GM12801 (cell line): Measurements from ENCODE around the gene GIPC2.

Source experiments
- TF ChIP-seq, protein P1 (sequence below): IDR thresholded peaks from one replicate; pipeline ENCODE4 v1.5.1; 2011; ENCODE audit warnings: control low read depth; ENCODE audit not compliant: insufficient read length; ENCODE audit errors: extremely low read depth

GIPC2 gene

DNA sequence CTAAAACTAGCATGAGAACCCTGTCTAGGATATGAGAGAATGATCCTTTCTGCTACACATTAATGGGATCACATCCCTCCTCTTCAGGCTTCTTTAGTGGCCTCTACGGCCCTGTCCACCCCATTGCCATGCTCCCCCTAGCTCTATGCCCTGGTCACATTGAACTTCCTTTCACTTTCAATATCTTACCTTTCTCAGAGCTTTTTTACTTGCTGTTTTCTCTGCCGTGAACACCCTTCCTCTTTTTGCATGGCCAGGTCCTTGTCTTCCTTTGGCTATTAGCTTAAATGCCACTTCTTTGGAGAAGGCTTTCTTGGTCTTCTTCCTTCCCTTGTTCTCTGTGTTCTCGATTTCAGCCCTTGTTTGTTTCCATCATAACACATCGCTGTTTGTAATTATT, 97.4 kb downstream of the GIPC2 start:
- TF ChIP-seq, protein P1, sequence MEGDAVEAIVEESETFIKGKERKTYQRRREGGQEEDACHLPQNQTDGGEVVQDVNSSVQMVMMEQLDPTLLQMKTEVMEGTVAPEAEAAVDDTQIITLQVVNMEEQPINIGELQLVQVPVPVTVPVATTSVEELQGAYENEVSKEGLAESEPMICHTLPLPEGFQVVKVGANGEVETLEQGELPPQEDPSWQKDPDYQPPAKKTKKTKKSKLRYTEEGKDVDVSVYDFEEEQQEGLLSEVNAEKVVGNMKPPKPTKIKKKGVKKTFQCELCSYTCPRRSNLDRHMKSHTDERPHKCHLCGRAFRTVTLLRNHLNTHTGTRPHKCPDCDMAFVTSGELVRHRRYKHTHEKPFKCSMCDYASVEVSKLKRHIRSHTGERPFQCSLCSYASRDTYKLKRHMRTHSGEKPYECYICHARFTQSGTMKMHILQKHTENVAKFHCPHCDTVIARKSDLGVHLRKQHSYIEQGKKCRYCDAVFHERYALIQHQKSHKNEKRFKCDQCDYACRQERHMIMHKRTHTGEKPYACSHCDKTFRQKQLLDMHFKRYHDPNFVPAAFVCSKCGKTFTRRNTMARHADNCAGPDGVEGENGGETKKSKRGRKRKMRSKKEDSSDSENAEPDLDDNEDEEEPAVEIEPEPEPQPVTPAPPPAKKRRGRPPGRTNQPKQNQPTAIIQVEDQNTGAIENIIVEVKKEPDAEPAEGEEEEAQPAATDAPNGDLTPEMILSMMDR: no peak

DNA sequence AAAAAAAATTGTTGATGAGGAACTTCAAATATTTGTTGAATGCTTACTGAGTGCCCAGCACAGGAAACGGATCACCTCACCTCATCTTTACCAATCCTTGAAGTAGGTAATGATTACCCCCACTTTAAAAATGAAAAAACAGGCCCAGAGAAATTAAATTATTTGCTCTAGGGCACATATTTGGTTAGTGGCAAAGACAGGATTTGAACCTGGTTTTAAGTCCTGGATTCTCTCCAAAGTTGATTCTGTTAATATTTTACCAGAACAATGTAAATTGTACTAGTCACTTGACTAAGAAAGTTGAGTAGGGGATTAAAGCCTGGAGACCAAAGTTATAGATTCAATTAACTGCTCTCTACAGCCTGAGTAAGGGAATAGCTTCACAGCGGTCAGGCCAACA, 97.9 kb downstream of the GIPC2 start:
- TF ChIP-seq, protein P1: no peak

DNA sequence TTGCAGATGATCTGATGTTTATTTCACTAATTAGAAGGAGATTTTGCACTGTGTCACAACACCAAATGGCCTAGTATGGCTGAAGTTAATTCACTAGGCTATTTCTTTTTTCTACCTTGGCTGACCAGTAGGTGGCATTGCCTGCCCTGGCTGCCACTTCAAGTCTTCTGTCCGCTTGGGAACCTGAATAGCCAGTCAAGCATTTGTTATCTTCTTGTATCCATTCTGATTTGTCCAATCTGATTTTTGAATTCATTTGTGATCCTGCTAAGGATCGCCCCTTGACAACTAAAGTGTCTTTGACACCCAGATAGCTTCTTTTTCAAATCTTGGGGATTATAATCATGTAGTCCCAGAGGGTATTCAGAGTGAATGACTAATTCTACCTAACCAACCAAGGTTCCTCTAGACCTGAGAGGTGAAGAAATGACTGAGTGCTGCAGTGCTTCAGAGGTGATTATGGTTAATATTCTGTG, 99.4 kb downstream of the GIPC2 start:
- TF ChIP-seq, protein P1: peak; percentile 11

DNA sequence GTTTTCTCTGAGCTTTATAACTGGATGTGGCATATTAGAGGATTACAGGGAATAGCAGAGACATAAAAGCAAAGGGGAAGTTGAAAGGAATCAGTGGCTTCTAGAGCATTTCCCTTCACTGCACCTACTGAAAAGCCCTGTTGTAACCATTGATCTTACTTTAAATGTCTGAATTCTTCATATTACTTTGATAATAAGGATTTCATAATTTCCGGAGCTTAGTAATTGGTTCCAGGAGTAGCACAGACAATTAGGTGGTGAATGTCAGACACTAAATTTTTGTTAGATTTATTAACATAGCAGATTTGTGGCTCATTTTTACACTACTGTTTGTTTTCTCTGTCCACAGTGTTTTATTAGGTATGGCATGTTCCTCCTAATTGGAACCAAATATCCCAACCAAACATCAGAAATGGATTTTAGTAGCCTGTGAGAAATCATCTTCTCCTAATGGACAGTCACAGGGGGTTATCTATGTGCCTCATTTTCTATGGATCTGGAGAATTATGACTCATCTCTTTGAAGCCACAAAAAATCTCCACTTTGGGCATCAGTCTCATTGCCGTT, 100.5 kb downstream of the GIPC2 start:
- TF ChIP-seq, protein P1: no peak

DNA sequence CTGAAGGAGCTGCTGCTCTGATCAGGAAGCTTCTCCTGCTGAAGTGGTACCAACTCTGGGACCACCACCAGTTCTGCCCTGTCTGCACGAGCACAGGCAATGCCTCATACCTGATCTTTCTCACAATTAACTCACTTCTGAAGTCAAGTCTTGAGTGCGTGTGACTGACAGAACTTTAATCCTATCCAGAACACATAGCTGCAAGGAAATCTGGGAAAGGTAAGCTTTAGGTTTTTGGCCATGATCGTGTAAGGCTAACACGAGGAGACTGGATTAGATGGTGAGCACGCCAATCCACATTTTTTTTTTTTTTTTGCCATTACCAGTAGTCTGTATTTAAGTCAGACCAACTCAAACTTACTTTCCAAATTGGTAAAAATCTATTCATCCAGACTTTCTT, 101.3 kb downstream of the GIPC2 start:
- TF ChIP-seq, protein P1: no peak

DNA sequence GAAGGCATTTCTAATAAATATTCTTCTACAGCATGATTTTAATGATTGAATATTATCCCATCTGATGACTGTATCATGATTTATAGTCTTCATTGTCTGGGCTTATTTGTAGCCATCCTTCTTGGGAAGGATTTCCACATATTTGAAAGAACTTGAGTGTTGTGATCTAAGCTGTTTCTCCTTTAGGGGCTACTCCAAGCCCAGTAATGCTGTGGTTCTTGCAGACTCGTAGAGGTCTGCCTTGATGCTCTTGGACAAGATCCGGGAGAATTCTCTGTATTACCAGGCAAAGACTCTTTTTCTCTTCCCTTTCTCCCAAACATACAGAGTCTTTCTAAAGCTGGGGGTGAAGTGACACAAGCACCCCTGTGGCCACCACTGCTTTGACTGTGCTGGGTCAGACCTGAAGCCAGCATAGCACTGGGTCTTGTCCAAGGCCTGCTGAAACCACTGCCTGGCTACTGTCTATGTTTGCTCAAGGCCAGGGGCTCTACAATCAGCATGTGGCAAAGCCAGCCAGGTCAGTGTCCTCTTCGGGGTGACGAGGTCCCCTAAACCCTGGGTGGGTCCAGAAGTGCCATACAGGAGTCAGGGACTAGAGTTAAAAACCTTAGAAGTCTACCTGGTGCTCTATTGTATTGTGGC, 107.4 kb downstream of the GIPC2 start:
- TF ChIP-seq, protein P1: no peak

DNA sequence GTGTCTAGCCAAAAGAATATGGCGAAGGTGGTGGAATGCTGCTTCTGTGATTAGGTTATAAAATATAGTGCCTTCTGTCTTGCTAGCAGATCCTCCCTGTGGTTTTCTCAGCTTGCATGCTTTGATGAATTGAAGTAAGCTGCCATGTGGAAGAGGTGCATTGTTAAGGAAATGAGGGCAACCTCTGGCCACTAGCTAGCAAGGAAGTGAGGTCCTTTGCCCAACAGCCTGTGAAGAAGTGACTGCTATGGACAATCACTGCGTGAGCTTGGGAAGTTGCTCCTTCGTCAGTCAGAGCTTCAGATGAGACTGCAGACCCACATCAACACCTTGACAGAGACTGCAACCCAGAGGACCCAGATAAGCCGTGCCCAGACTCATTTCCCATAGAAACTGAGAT, 109.4 kb downstream of the GIPC2 start:
- TF ChIP-seq, protein P1: no peak
